GM10266 (cell line): ENCODE data around the gene FOXK1.

Experiments
- DNase-seq: peaks from one replicate; pipeline ENCODE4 v3.0.0; 2012; ENCODE audit errors: extremely low spot score
- CTCF ChIP-seq: IDR thresholded peaks from 2 replicates; pipeline ENCODE4 v1.5.1; 2012; ENCODE audit warnings: mild to moderate bottlenecking, low read depth; ENCODE audit not compliant: control insufficient read depth, insufficient read depth; ENCODE audit errors: missing control alignments

FOXK1 gene

DNA sequence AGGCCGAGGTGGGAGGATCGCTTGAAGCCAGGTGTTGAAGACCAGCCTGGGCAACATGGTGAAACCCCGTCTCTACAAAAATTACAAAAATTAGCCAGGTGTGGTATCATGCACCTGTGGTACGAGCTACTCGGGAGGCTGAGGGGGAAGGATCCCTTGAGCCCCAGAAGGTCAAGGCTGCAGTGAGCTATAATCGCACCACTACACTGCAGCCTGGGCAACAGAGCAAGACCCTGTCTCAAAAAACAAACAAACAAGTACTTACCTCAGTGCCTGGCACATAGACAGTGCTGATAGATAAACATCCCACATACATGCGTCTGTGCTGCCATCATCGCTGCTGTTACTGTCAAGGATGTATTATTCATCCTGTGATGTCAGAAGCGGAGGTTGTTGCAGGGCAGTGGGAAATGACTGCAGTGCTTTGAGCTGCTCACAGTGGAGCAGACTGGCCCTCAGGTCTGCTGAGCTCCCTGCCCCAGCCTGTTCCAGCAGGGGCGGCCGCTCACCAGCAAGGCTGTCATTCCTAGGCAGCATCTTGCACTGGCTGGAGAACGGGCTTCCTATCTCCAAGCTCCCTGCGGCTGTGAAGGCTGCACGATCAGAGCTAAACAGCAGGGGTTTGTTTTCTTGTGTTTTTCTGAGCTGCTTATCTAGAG is 18.6 kb downstream of the FOXK1 start:
- no peak for DNase-seq
- TF ChIP-seq CTCF, result no peak

DNA sequence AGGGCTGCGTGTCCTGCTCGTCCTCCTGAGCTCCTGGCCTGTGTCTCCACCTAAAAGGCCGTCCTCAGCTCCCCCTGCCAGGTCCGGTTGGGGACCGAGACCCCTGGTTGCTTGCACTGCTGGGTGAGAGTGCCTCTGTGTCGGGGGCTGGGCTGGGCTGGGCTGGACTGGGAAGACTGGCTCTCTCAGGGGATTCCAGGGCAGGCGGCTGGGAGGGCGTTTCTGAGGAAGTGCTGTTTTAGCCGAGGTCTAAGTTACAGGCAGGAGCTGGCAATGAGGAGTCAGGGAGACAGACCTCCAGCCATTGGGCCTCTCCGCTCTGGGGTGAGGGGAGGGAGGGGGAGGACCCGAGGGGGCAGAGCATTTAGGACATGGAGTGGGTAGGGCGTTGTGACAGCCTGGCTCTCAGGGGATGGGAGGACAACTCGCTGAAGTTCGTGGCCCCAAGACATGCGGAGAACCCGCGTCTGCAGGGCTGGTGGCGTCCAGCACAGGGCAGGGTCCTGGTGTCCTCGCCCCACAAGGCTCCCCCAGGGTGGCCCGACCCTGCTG is 20.9 kb downstream of the FOXK1 start:
- no peak for TF ChIP-seq CTCF
- no peak for DNase-seq

DNA sequence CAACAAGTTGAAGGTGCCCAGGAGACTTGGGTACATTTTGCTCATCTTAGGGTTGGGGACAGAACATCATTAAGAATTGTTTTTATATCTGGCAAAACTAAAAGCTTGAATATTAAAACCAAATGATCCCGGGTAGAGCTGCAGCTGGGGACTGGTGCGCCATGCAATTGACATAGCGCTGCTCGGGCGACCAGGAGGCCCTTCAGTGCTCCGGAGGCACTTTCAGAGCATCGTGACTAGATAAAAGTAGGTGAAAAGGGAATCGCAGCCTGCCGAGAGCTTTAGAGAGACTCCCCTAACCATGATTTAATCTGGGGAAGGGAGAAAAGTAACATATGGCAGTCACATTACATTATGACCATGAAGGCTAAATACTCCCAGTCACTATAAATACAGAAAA is 21.4 kb downstream of the FOXK1 start:
- TF ChIP-seq CTCF, result no peak
- no peak for DNase-seq

DNA sequence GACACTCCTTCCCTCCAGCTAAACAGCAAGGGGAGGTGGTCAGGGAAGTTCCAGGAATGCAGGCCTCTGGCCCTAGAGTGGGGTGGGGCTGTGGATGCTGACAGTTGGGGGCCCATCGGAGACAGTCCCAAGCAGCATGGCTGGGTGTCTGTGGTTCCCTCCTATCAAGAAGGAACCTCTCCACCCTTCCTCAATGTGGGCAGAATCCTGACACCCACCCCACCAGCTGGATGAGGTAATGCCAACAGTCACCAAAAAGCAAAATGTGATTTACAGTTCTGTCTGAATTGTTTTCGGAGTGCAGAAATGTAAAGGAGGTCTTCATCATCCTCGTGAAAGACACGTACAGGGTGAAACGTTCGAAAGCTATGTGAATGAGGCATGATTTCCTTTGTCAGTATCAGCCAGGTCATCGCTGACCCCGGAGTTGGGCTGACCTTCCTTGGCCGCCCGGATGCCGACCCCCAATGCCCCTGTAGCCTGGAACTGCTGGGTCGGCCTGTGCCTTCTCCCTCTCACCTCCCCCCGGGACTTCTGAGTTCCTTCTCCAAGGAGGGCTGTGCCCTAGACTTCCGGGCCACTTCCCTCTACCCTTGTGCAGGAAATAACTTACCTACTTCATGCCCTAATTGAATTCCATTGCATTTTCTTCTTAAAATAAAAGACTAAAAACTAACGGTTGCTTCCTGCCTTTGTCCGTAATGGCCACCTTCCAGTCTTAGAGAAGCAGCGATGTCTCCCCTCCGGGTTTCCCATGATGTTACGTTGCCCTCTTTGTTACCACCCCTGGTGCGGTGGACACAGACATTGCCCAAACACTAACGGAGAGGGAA is 24.5 kb downstream of the FOXK1 start:
- no peak for TF ChIP-seq CTCF
- no peak for DNase-seq

DNA sequence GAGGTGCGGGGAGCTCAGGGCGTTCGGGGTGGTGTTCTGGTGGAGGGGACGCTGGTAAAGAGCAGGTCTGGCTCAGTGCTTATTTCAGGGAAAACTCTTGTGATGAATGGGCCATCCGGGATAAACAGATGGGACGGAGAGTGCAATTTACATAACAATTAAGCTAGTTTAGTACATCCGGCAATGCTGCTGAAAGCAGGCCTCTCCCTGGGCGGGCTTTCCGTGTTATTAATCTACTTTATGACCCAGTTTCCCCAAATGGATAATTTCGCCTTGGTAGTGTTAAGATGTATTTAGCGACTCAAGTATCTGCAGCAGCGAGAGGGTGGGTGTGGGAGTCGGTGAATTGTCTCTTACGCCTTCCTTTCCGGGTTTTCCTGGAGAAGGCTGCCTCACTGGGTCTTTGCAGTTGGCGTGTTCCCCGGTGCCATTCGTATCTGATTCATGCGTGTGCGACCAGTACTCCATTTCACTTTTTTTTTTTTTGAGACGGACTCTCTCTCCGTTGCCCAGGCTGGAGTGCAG is 25.2 kb downstream of the FOXK1 start:
- no peak for DNase-seq

GRCh38 chr7:4707980-4708411 is 25.9 kb downstream of the FOXK1 start:
- no peak for DNase-seq
- TF ChIP-seq CTCF, result no peak

More for the DNA sequence above, 25.2 kb downstream of the FOXK1 start:
- no peak for TF ChIP-seq CTCF
